Measurements from ENCODE around the gene CHRNB4. TPM values are rescaled to one million over a fixed set of nuclear protein-coding genes. Genes with fewer than 3 reads are reported as not detected.

Gene CHRNB4
- total and polyA plus RNA-seq, 2 donors (not counting 1 experiment from before 2014, with no cell fraction given), result not detected

DNA sequence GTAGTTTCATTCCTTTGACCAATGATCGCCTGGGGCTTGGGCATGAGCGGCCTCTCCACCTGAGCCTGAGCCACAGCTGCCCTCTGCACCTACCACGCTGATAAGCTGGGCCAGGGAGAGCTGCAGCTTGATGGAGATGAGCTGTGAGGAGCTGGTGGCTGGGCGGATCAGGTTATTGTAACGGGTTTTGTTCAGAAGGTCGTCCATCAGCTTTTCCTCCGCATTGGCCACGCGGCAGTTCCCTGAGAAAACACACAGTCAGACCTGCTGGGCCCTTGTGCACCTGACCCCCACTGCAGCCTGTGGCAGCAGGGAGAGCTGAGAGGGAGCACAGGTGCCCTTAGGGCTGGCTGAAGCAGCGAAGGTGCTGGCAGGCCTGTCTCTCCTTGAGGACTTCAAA is 5.7 kb downstream of the CHRNB4 start:
- H3K4me2 ChIP-seq (replicated peaks; ENCODE audit: low read depth, low read length, poor library complexity, severe bottlenecking), result no peak overlapping the region
- H3K36me3 ChIP-seq (replicated peaks in 1 of 2; ENCODE audit: control extremely low read depth in 1 of 2, control insufficient read depth in 1 of 2, extremely low read depth in 1 of 2, insufficient read depth in 2 of 2, low read length in 1 of 2), result no peaks in the 10 kb centered on the region
- WGBS (ENCODE audit: insufficient coverage), result 92% methylated on average over 9 of the region's 10 CpGs
- TF ChIP-seq, protein P1, sequence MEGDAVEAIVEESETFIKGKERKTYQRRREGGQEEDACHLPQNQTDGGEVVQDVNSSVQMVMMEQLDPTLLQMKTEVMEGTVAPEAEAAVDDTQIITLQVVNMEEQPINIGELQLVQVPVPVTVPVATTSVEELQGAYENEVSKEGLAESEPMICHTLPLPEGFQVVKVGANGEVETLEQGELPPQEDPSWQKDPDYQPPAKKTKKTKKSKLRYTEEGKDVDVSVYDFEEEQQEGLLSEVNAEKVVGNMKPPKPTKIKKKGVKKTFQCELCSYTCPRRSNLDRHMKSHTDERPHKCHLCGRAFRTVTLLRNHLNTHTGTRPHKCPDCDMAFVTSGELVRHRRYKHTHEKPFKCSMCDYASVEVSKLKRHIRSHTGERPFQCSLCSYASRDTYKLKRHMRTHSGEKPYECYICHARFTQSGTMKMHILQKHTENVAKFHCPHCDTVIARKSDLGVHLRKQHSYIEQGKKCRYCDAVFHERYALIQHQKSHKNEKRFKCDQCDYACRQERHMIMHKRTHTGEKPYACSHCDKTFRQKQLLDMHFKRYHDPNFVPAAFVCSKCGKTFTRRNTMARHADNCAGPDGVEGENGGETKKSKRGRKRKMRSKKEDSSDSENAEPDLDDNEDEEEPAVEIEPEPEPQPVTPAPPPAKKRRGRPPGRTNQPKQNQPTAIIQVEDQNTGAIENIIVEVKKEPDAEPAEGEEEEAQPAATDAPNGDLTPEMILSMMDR (IDR thresholded peaks at IDR 0.05), result no peak
- TF ChIP-seq EZH2 (IDR thresholded peaks at IDR 0.05; ENCODE audit: borderline replicate concordance, insufficient read depth, low read depth, low read length, poor library complexity, severe bottlenecking), result no peak
- peaks cover 3% of the 10 kb centered on the region for H3K9me3 Mint-ChIP-seq (ENCODE audit: insufficient read depth)
- H4K20me1 ChIP-seq (ENCODE audit: control insufficient read depth, insufficient read depth, low read length, poor library complexity, severe bottlenecking), result no peaks in the 10 kb centered on the region
- peaks cover 0 to 13% (median 0%) of the 10 kb centered on the region in 4 experiments for H3K27me3 ChIP-seq (replicated peaks in 1 of 4; ENCODE audit: control extremely low read depth in 1 of 4, control insufficient read depth in 3 of 4, insufficient read depth in 4 of 4, low read length in 3 of 4)
- no peak overlapping the region for H3K4me3 ChIP-seq (ENCODE audit: control extremely low read depth in 1 of 5, extremely low read depth in 1 of 5, insufficient read depth in 1 of 5, low read depth in 2 of 5, low read length in 4 of 5)
- no peak overlapping the region for H3K27ac Mint-ChIP-seq
- no peak for DNase-seq
- peaks cover 2% of the 10 kb centered on the region for H3K4me1 Mint-ChIP-seq
- peaks cover 17% of the 10 kb centered on the region for H3K27me3 Mint-ChIP-seq
- no peaks in the 10 kb centered on the region for H3K79me2 ChIP-seq (ENCODE audit: control insufficient read depth, insufficient read depth, low read length)
- intact Hi-C loops (cut with micrococcal nuclease), result loop anchor here (5.0 kb wide), 2 partner anchors 117 to 547 kb away; no protein-coding TSS in a partner anchor
- H2AFZ ChIP-seq (ENCODE audit: insufficient read depth, low read depth, low read length, poor library complexity, severe bottlenecking), result no peak overlapping the region
- CTCF ChIA-PET, result interaction anchor here (0.7 to 1.5 kb wide), 3 partner anchors 73 to 483 kb away, joined by 3 to 5 read pairs (median 3); no protein-coding TSS in a partner anchor
- no peak for ATAC-seq (ENCODE audit: low read depth)
- no peak overlapping the region for H3K9ac ChIP-seq (ENCODE audit: low read length)
- H3K9me3 ChIP-seq (ENCODE audit: control extremely low read depth in 1 of 3, control insufficient read depth in 2 of 3, insufficient read depth in 1 of 3, low read length in 2 of 3), result peaks cover 0 to 16% (median 6%) of the 10 kb centered on the region in 3 donors
- H3K4me3 Mint-ChIP-seq, result no peak overlapping the region
- POLR2A ChIA-PET, result no interaction called here
- H3K27ac ChIP-seq (ENCODE audit: low read length in 2 of 2), result no peak overlapping the region
- H3K4me1 ChIP-seq (ENCODE audit: control insufficient read depth in 2 of 2, insufficient read depth in 2 of 2, low read length in 2 of 2), result peaks cover under 1 to 3% of the 10 kb centered on the region in 2 donors
